H1 (cell line): Measurements from ENCODE around the gene CACNG7. TPM values are rescaled to one million over a fixed set of nuclear protein-coding genes. Genes with fewer than 3 reads are reported as not detected.

ENCODE experiments used
- CTCF ChIA-PET: fragments of 300-600 bp; sonication (Branson Sonifier 250); formaldehyde crosslinking; loops from one replicate; lab custom pipeline; 2021; ENCODE audit not compliant: partially characterized antibody; lab: Charles Lee
- POLR2A ChIA-PET: fragments of 300-600 bp; sonication (Branson Sonifier 250); formaldehyde crosslinking; loops from one replicate; lab custom pipeline; 2021; ENCODE audit warnings: inconsistent platforms; ENCODE audit not compliant: partially characterized antibody; lab: Charles Lee
- DNase-seq, 2 experiments: peaks; one replicate each; pipeline versions ENCODE4 v3.0.0 to v3.0.0-alpha.2; 2010 to 2022; ENCODE audit warnings: low spot score in 2 of 2, low read depth in 1 of 2, mixed read lengths in 1 of 2
- FAIRE-seq: peaks from 2 replicates; lab custom pipeline; 2011; peaks lifted over from hg19 to GRCh38; lab: Jason Lieb, UNC
- H2AFZ ChIP-seq: 2 replicates; pipeline ENCODE4 v1.8.1; 2012; ENCODE audit warnings: low read length, inconsistent platforms
- H2AK5ac ChIP-seq: 2 replicates; pipeline ENCODE4 v1.6.1; 2013; ENCODE audit warnings: low read depth, low read length
- H2BK120ac ChIP-seq: replicated peaks from 2 replicates; pipeline ENCODE3; 2013; ENCODE audit warnings: low read depth, low read length, inconsistent platforms
- H2BK12ac ChIP-seq: 2 replicates; pipeline ENCODE4 v1.6.1; 2013; ENCODE audit warnings: low read depth, low read length
- H2BK15ac ChIP-seq: 2 replicates; pipeline ENCODE4 v1.6.1; 2013; ENCODE audit warnings: low read length
- H2BK20ac ChIP-seq: 2 replicates; pipeline ENCODE4 v1.6.1; 2013; ENCODE audit warnings: low read length
- H2BK5ac ChIP-seq: 2 replicates; pipeline ENCODE4 v1.6.1; 2013; ENCODE audit warnings: low read depth, low read length
- H3K14ac ChIP-seq: 2 replicates; pipeline ENCODE4 v1.6.1; 2013; ENCODE audit warnings: inconsistent platforms; ENCODE audit not compliant: insufficient read length
- H3K18ac ChIP-seq: 2 replicates; pipeline ENCODE4 v1.6.1; 2013; ENCODE audit warnings: low read length; ENCODE audit errors: extremely low read depth
- H3K23ac ChIP-seq: 2 replicates; pipeline ENCODE4 v1.6.1; 2013; ENCODE audit warnings: inconsistent platforms; ENCODE audit not compliant: insufficient read length
- H3K23me2 ChIP-seq: 2 replicates; pipeline ENCODE4 v1.6.1; 2013; ENCODE audit warnings: low read depth, low read length
- H3K27ac ChIP-seq: 2 replicates; pipeline ENCODE4 v1.6.1; 2011; ENCODE audit warnings: low read depth, low read length, inconsistent platforms
- H3K27me3 ChIP-seq, 4 experiments: replicated peaks in 1 of 4; 1 replicate in 1 of 4; 2 replicates in 3 of 4; pipeline versions ENCODE4 v1.6.1 to v1.8.1; 2011 to 2013; ENCODE audit warnings: low read length in 3 of 4, mild to moderate bottlenecking in 3 of 4, inconsistent platforms in 2 of 4, mixed read lengths in 2 of 4, moderate library complexity in 1 of 4; ENCODE audit not compliant: control insufficient read depth in 3 of 4, insufficient read depth in 3 of 4; ENCODE audit errors: extremely low read depth in 1 of 4
- H3K36me3 ChIP-seq, 4 experiments: 2 replicates each; pipeline versions ENCODE4 v1.6.1 to v1.8.1; 2011 to 2013; ENCODE audit warnings: mild to moderate bottlenecking in 4 of 4, low read length in 3 of 4, moderate library complexity in 2 of 4, control low read depth in 1 of 4, inconsistent platforms in 1 of 4; ENCODE audit not compliant: insufficient read depth in 4 of 4, control insufficient read depth in 2 of 4
- H3K4ac ChIP-seq: replicated peaks from 2 replicates; pipeline ENCODE3; 2013; ENCODE audit warnings: low read length, low read depth, mixed read lengths, inconsistent platforms; ENCODE audit not compliant: insufficient read length
- H3K4me1 ChIP-seq, 4 experiments: replicated peaks in 1 of 4; 1 replicate in 1 of 4; 2 replicates in 3 of 4; pipeline versions ENCODE4 v1.6.1 to v1.8.1; 2011 to 2013; ENCODE audit warnings: low read length in 3 of 4, inconsistent platforms in 2 of 4, mixed read lengths in 1 of 4; ENCODE audit not compliant: insufficient read depth in 4 of 4, control insufficient read depth in 3 of 4
- H3K4me2 ChIP-seq, 2 experiments: 2 replicates each; pipeline versions ENCODE4 v1.6.1 to v1.8.1; 2011 to 2013; ENCODE audit warnings: low read depth in 2 of 2, low read length in 2 of 2, control low read depth in 1 of 2, inconsistent platforms in 1 of 2, mild to moderate bottlenecking in 1 of 2; ENCODE audit not compliant: insufficient read depth in 1 of 2
- H3K4me3 ChIP-seq, 4 experiments: fragments of 200-600, 300-600 bp in 1 of 4; sonication (generic), shearing (Covaris generic), sonication (Bioruptor Twin) in 1 of 4; 2 replicates each; pipeline versions ENCODE4 v1.5.1 to v1.8.1; 2011 to 2016; ENCODE audit warnings: low read length in 4 of 4, low read depth in 3 of 4, control low read depth in 2 of 4, inconsistent platforms in 2 of 4, mild to moderate bottlenecking in 2 of 4, mixed read lengths in 1 of 4, moderate library complexity in 1 of 4; ENCODE audit not compliant: insufficient read depth in 2 of 4; ENCODE audit errors: extremely low read depth in 1 of 4
- H3K56ac ChIP-seq: replicated peaks from 2 replicates; pipeline ENCODE3; 2013; ENCODE audit warnings: low read depth, mild to moderate bottlenecking, mixed read lengths, low read length, inconsistent platforms; ENCODE audit not compliant: insufficient read length
- H3K79me1 ChIP-seq: 2 replicates; pipeline ENCODE4 v1.6.1; 2013; ENCODE audit warnings: low read depth, low read length, control low read depth
- H3K79me2 ChIP-seq, 2 experiments: 2 replicates each; pipeline versions ENCODE4 v1.6.1 to v1.8.1; 2012 to 2013; ENCODE audit warnings: low read length in 2 of 2, mild to moderate bottlenecking in 2 of 2, inconsistent platforms in 1 of 2; ENCODE audit not compliant: insufficient read depth in 2 of 2, control insufficient read depth in 1 of 2
- H3K9ac ChIP-seq, 4 experiments: replicated peaks in 1 of 4; 1 replicate in 1 of 4; 2 replicates in 3 of 4; pipeline versions ENCODE4 v1.6.1 to v1.8.1; 2011 to 2013; ENCODE audit warnings: low read depth in 3 of 4, low read length in 3 of 4, control low read depth in 2 of 4, mild to moderate bottlenecking in 2 of 4, moderate library complexity in 2 of 4, inconsistent platforms in 1 of 4; ENCODE audit errors: extremely low read depth in 1 of 4
- H3K9me3 ChIP-seq, 2 experiments: 2 replicates each; pipeline versions ENCODE4 v1.6.1 to v1.8.1; 2012 to 2013; ENCODE audit warnings: mild to moderate bottlenecking in 2 of 2, moderate library complexity in 2 of 2, control low read depth in 1 of 2, inconsistent platforms in 1 of 2, low read depth in 1 of 2, low read length in 1 of 2, mixed read lengths in 1 of 2; ENCODE audit not compliant: insufficient read depth in 2 of 2
- H4K20me1 ChIP-seq, 2 experiments: replicated peaks in 1 of 2; 2 replicates each; pipeline versions ENCODE3 to v1.8.1; 2011 to 2013; ENCODE audit warnings: inconsistent platforms in 2 of 2, low read length in 2 of 2, mild to moderate bottlenecking in 1 of 2; ENCODE audit not compliant: insufficient read depth in 2 of 2, control insufficient read depth in 1 of 2
- H4K5ac ChIP-seq: 2 replicates; pipeline ENCODE4 v1.6.1; 2013; ENCODE audit warnings: low read length, low read depth, mixed read lengths, inconsistent platforms; ENCODE audit not compliant: insufficient read length
- H4K8ac ChIP-seq: 2 replicates; pipeline ENCODE4 v1.8.0; 2013; ENCODE audit warnings: mild to moderate bottlenecking, moderate library complexity, low read length, inconsistent platforms; ENCODE audit not compliant: insufficient read depth; ENCODE audit errors: extremely low read depth
- H4K91ac ChIP-seq: replicated peaks from 2 replicates; pipeline ENCODE3; 2013; ENCODE audit warnings: low read length, mixed read lengths, inconsistent platforms; ENCODE audit not compliant: insufficient read length
- ASH2L ChIP-seq: fragments of 200-600, 300-600 bp; sonication (generic); IDR thresholded peaks from one replicate; pipeline ENCODE4 v1.7.1; 2017; ENCODE audit warnings: low read length
- EZH2 ChIP-seq: fragments of 200-600 bp; sonication (generic); IDR thresholded peaks from 2 replicates; pipeline ENCODE4 v1.7.1; 2012; ENCODE audit warnings: low read depth, mild to moderate bottlenecking, moderate library complexity, low read length, inconsistent platforms; ENCODE audit not compliant: severe bottlenecking
- POLR2A ChIP-seq, 2 experiments: IDR thresholded peaks; 1 replicate in 1 of 2; 2 replicates in 1 of 2; pipeline ENCODE4 v1.6.1; 2011; ENCODE audit warnings: low read depth in 2 of 2, low read length in 2 of 2, mild to moderate bottlenecking in 2 of 2; ENCODE audit errors: control extremely low read depth in 1 of 2
- POLR2AphosphoS5 ChIP-seq: IDR thresholded peaks from 2 replicates; pipeline ENCODE4 v1.6.1; 2011; ENCODE audit warnings: low read depth, low read length
- SAP30 ChIP-seq: fragments of 300-600 bp; sonication (generic); IDR thresholded peaks from 2 replicates; pipeline ENCODE4 v1.7.1; 2012; ENCODE audit warnings: low read length, moderate library complexity, mild to moderate bottlenecking, inconsistent platforms; ENCODE audit not compliant: insufficient read depth, insufficient replicate concordance
- SP4 ChIP-seq: IDR thresholded peaks from 2 replicates; pipeline ENCODE4 v1.6.1; 2012; ENCODE audit warnings: low read length, inconsistent platforms
- TAF7 ChIP-seq: optimal IDR thresholded peaks from 2 replicates; pipeline ENCODE3; 2011; ENCODE audit warnings: low read depth, mild to moderate bottlenecking, inconsistent platforms, low read length, moderate library complexity, borderline replicate concordance
- TBP ChIP-seq: IDR thresholded peaks from 2 replicates; pipeline ENCODE4 v1.6.1; 2011; ENCODE audit warnings: low read depth, low read length, improper control_type of control experiment
- WGBS, 2 experiments: shearing (Covaris generic) in 1 of 2; methylation state at CpG; one replicate each; pipeline versions ENCODE4 v1.1.6 to v1.1.7; 2013 to 2015; ENCODE audit warnings: low lambda C conversion rate in 2 of 2, mixed read lengths in 2 of 2, inconsistent platforms in 1 of 2, low coverage in 1 of 2, missing lambda C conversion rate in 1 of 2; ENCODE audit not compliant: insufficient replicate concordance in 2 of 2, insufficient coverage in 1 of 2, insufficient read length in 1 of 2; ENCODE audit errors: extremely low coverage in 1 of 2, missing lambda C conversion rate in 1 of 2; 5-methylcytosine and 5-hydroxymethylcytosine counted together
- polyA plus RNA-seq, 7 experiments: library from polyadenylated mRNA; depleted of rRNA in 3 of 7; stranded (reverse) in 5 of 7; unstranded in 2 of 7; fragments of >200 nt in 5 of 7; fragments of 200-250 nt in 2 of 7; gene quantifications; 1 replicate in 5 of 7; 2 replicates in 1 of 7; 4 replicates in 1 of 7; pipeline versions ENCODE4 v1.2.1 to v1.2.3, GENCODE V29; 2011 to 2013; ENCODE audit warnings: missing spikeins in 2 of 7, mixed read lengths in 2 of 7
- total RNA-seq: library from RNA; stranded (reverse); fragmentation: NEBNext Ultra II Directional; extraction: Animal tissue kit (Norgen Biotek cat#: 25700); gene quantifications from 2 replicates; pipeline ENCODE4 v1.2.1, GENCODE V29; 2021

CACNG7 gene
- total and polyA plus RNA-seq, 2 of the 8 experiments (the other 6 are each of a cell fraction or from before 2014, with no cell fraction given): 28.9 to 69.8 TPM

DNA sequence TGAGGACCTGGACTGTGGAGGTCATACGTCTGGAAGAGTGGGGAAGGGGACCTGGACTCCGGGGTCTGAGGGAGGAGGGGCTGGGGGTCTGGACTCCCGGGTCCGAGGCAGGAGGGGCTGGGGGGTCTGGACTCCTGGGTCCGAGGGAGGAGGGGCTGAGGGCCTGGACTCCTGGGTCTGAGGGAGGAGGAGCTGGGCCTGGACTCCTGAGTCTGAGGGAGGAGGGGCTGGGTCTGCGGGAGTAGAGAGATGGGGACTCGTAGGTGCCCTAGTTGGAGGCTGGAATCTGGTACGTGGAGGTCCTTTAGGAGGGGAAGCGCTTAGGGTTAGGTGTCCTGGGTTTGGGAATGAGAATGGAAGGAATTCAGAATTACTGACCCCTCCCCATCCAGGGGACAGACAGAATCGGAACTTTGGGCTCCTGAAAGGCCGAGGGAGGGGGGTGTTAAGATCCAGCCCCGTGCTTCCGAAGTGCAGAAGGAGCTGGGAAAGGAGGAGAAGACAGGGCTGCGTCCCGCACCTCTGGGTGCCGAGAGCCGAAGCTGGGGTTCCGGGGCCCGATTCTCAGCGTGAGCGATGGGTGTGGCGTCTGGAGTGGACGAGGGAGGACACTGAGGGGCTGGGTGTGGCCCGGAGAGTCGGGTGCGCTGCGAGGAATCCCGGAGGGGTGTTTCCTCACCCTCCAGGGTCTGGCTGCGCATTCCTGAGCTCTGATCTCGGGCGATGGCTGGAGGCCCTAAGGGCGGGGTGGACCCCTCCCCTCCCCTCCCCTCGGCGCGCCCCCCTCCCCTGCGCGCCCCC is 40.8 kb upstream of the CACNG7 start:
- no peak overlapping the region for H2BK20ac ChIP-seq
- peak overlapping the region; percentile 78 for H3K18ac ChIP-seq
- H3K56ac ChIP-seq: peak overlapping the region; percentile 64
- H3K23ac ChIP-seq: no peak overlapping the region
- peaks cover 16% of the 10 kb centered on the region; the same call in 1 of the 2 replicates for H3K23me2 ChIP-seq
- no peak for FAIRE-seq
- H3K27ac ChIP-seq: peak overlapping the region; percentile 85
- peak overlapping the region; percentile 97; the same call in 1 of the 2 replicates for H4K8ac ChIP-seq
- no peak overlapping the region for H4K91ac ChIP-seq
- peak overlapping the region; percentile 69 to 94 (median 79) for H3K4me3 ChIP-seq
- ChIA-PET CTCF (interaction anchor here (0.7 to 5.1 kb wide), 13 partner anchors 9 to 157 kb away, joined by 3 to 23 read pairs (median 4); partner anchors contain the start of gene PRKCG), POLR2A (interaction anchor here (0.6 to 7.1 kb wide), 48 partner anchors 9 to 823 kb away, joined by 3 to 137 read pairs (median 4); partner anchors contain the start of genes CNOT3, ERVV-2, PRKCG and PRPF31)
- no peak overlapping the region for H4K5ac ChIP-seq
- peaks cover 9% of the 10 kb centered on the region; the same call in 1 of the 2 replicates for H3K79me1 ChIP-seq
- H2AFZ ChIP-seq: no peak overlapping the region
- H4K20me1 ChIP-seq: peaks cover 4% of the 10 kb centered on the region in 2 experiments
- H2BK120ac ChIP-seq: peak overlapping the region; percentile 54
- TF ChIP-seq SAP30 (peak; percentile 24), TBP (no peak), SP4 (peak; percentile 25; the same call in 1 of the 2 replicates), POLR2AphosphoS5 (peak; percentile 92), TAF7 (peak; percentile 1), EZH2 (no peak), ASH2L (peak; percentile 14), POLR2A (IDR thresholded peaks at IDR 0.05; ENCODE audit: control extremely low read depth in 1 of 2, low read depth in 2 of 2, low read length in 2 of 2) (peak; percentile 2 to 98; a peak in 2 of 3 replicates)
- H3K9me3 ChIP-seq: no peaks in the 10 kb centered on the region
- H2BK15ac ChIP-seq: no peak overlapping the region; the same call in 1 of the 2 replicates
- H3K79me2 ChIP-seq: peaks cover 0 to 17% of the 10 kb centered on the region in 2 experiments; a peak in 1 of 4 replicates
- H2BK12ac ChIP-seq: peak overlapping the region; percentile 33; the same call in 1 of the 2 replicates
- H3K4me2 ChIP-seq: peak overlapping the region; percentile 87 to 94
- peak overlapping the region; percentile 95; the same call in 1 of the 2 replicates for H2BK5ac ChIP-seq
- H3K4ac ChIP-seq: peak overlapping the region; percentile 96
- H3K9ac ChIP-seq: peak overlapping the region; percentile 88 to 95 (median 92)
- H3K4me1 ChIP-seq: peaks cover 0 to 13% (median 8%) of the 10 kb centered on the region in 4 experiments; a peak in 6 of 7 replicates
- 1% methylated on average over 18 of the region's 37 CpGs; no CpG with 5 or more reads in 1 of the 2 experiments for WGBS, 2 experiments
- peak in 1 of 2 experiments; percentile 71 for DNase-seq
- no peaks in the 10 kb centered on the region for H3K27me3 ChIP-seq
- H2AK5ac ChIP-seq: peak overlapping the region; percentile 59; the same call in 1 of the 2 replicates
- peaks cover under 1 to 5% (median 3%) of the 10 kb centered on the region in 4 experiments; a peak in 4 of 8 replicates for H3K36me3 ChIP-seq
- H3K14ac ChIP-seq: no peak overlapping the region
